H9 (cell line): ENCODE data around the gene DIP2C. TPM values are rescaled to one million over a fixed set of nuclear protein-coding genes. Genes with fewer than 3 reads are reported as not detected.
"Not testable (repeated sequence)": the region's sequence is repeated elsewhere in the genome, so short reads cannot be mapped to it uniquely, and the experiment has no call there.

Experiments
- DNase-seq: peaks from one replicate; pipeline ENCODE4 v3.0.0-alpha.2; 2017
- H2AFZ ChIP-seq: one replicate; pipeline ENCODE4 v1.6.1; 2013; ENCODE audit warnings: mild to moderate bottlenecking, low read length, control low read depth, moderate library complexity
- H2AK5ac ChIP-seq: 2 replicates; pipeline ENCODE4 v1.6.1; 2013; ENCODE audit warnings: low read length, control low read depth, mixed read lengths; ENCODE audit not compliant: insufficient read length
- H2BK120ac ChIP-seq: one replicate; pipeline ENCODE4 v1.6.1; 2013; ENCODE audit warnings: low read depth, mild to moderate bottlenecking, low read length, control low read depth, inconsistent platforms; ENCODE audit not compliant: poor library complexity, severe bottlenecking
- H2BK12ac ChIP-seq: 2 replicates; pipeline ENCODE4 v1.6.1; 2013; ENCODE audit warnings: low read length, control low read depth, mixed read lengths, low read depth; ENCODE audit not compliant: insufficient read length
- H2BK15ac ChIP-seq: 2 replicates; pipeline ENCODE4 v1.6.1; 2013; ENCODE audit warnings: low read depth, low read length, control low read depth
- H2BK20ac ChIP-seq: one replicate; pipeline ENCODE4 v1.6.1; 2013; ENCODE audit warnings: low read depth, mild to moderate bottlenecking, low read length, control low read depth, inconsistent platforms; ENCODE audit not compliant: poor library complexity, severe bottlenecking
- H2BK5ac ChIP-seq: 2 replicates; pipeline ENCODE4 v1.6.1; 2013; ENCODE audit warnings: low read length, control low read depth, mixed read lengths; ENCODE audit not compliant: insufficient read length
- H3K14ac ChIP-seq: 2 replicates; pipeline ENCODE4 v1.6.1; 2013; ENCODE audit warnings: low read length, control low read depth; ENCODE audit not compliant: insufficient read depth
- H3K18ac ChIP-seq: 2 replicates; pipeline ENCODE4 v1.6.1; 2013; ENCODE audit warnings: low read depth, mild to moderate bottlenecking, mixed read lengths, low read length, control low read depth; ENCODE audit not compliant: insufficient read length
- H3K23ac ChIP-seq: 2 replicates; pipeline ENCODE4 v1.6.1; 2013; ENCODE audit warnings: low read length, control low read depth, mixed read lengths, low read depth; ENCODE audit not compliant: insufficient read length
- H3K23me2 ChIP-seq: 2 replicates; pipeline ENCODE4 v1.6.1; 2013; ENCODE audit warnings: low read depth, mild to moderate bottlenecking, mixed read lengths, low read length, control low read depth; ENCODE audit not compliant: insufficient read length, poor library complexity, severe bottlenecking
- H3K27ac ChIP-seq: 2 replicates; pipeline ENCODE4 v1.5.1; 2013; ENCODE audit warnings: low read length, control low read depth, mixed read lengths, low read depth; ENCODE audit not compliant: insufficient read length
- H3K27me3 ChIP-seq: 2 replicates; pipeline ENCODE4 v1.6.1; 2013; ENCODE audit warnings: low read length, control low read depth, inconsistent platforms; ENCODE audit not compliant: insufficient read depth
- H3K4ac ChIP-seq: 2 replicates; pipeline ENCODE4 v1.6.1; 2013; ENCODE audit warnings: low read depth, mild to moderate bottlenecking, control low read depth, inconsistent platforms, low read length, moderate library complexity
- H3K4me1 ChIP-seq: 2 replicates; pipeline ENCODE4 v1.6.1; 2013; ENCODE audit warnings: low read length, control low read depth, inconsistent platforms; ENCODE audit not compliant: insufficient read depth
- H3K4me2 ChIP-seq: 2 replicates; pipeline ENCODE4 v1.6.1; 2013; ENCODE audit warnings: low read length, control low read depth, mixed read lengths; ENCODE audit not compliant: insufficient read length, insufficient read depth
- H3K56ac ChIP-seq: 2 replicates; pipeline ENCODE4 v1.6.1; 2013; ENCODE audit warnings: low read depth, mild to moderate bottlenecking, mixed read lengths, low read length, control low read depth; ENCODE audit not compliant: insufficient read length
- H3K79me1 ChIP-seq: 2 replicates; pipeline ENCODE4 v1.6.1; 2013; ENCODE audit warnings: low read depth, mild to moderate bottlenecking, moderate library complexity, low read length, control low read depth, inconsistent platforms; ENCODE audit not compliant: insufficient read depth, poor library complexity, severe bottlenecking
- H3K79me2 ChIP-seq: 2 replicates; pipeline ENCODE4 v1.6.1; 2013; ENCODE audit warnings: low read length, control low read depth, inconsistent platforms; ENCODE audit not compliant: insufficient read depth
- H3K9ac ChIP-seq: 2 replicates; pipeline ENCODE4 v1.6.1; 2013; ENCODE audit warnings: low read length, control low read depth, mixed read lengths; ENCODE audit not compliant: insufficient read length; ENCODE audit errors: extremely low read depth
- H3K9me3 ChIP-seq: one replicate; pipeline ENCODE4 v1.6.1; 2013; ENCODE audit warnings: low read depth, low read length, inconsistent platforms; ENCODE audit not compliant: control insufficient read depth
- H3T11ph ChIP-seq: one replicate; pipeline ENCODE4 v1.6.1; 2013; ENCODE audit warnings: mild to moderate bottlenecking, low read length, control low read depth, inconsistent platforms
- H4K20me1 ChIP-seq: one replicate; pipeline ENCODE4 v1.6.1; 2013; ENCODE audit not compliant: control insufficient read depth, insufficient read length, insufficient read depth
- H4K5ac ChIP-seq: 2 replicates; pipeline ENCODE4 v1.6.1; 2013; ENCODE audit warnings: low read depth, mild to moderate bottlenecking, mixed read lengths, low read length, control low read depth; ENCODE audit not compliant: insufficient read length
- H4K8ac ChIP-seq: replicated peaks from 2 replicates; pipeline ENCODE4 v1.6.1; 2013; ENCODE audit warnings: low read length, control low read depth, mixed read lengths, low read depth; ENCODE audit not compliant: insufficient read length
- H4K91ac ChIP-seq: 2 replicates; pipeline ENCODE4 v1.6.1; 2013; ENCODE audit warnings: low read depth, mild to moderate bottlenecking, moderate library complexity, mixed read lengths, low read length, control low read depth; ENCODE audit not compliant: insufficient read length
- H3K27ac Mint-ChIP-seq, 3 experiments: 2 replicates in 2 of 3; 3 replicates in 1 of 3; pipeline ENCODE4 v1.8.0; 2020 to 2021; ENCODE audit warnings: mixed read lengths in 3 of 3, mild to moderate bottlenecking in 1 of 3, moderate library complexity in 1 of 3
- H3K27me3 Mint-ChIP-seq: 2 replicates; pipeline ENCODE4 v1.8.0; 2021; ENCODE audit warnings: low read depth, mild to moderate bottlenecking, moderate library complexity, mixed read lengths
- H3K36me3 Mint-ChIP-seq, 3 experiments: 2 replicates in 2 of 3; 3 replicates in 1 of 3; pipeline ENCODE4 v1.8.0; 2020 to 2021; ENCODE audit warnings: low read depth in 3 of 3, mixed read lengths in 3 of 3; ENCODE audit not compliant: insufficient read depth in 1 of 3
- H3K4me1 Mint-ChIP-seq, 2 experiments: 2 replicates each; pipeline ENCODE4 v1.8.0; 2020; ENCODE audit warnings: mixed read lengths in 2 of 2
- H3K4me3 Mint-ChIP-seq, 2 experiments: 2 replicates in 1 of 2; 3 replicates in 1 of 2; pipeline ENCODE4 v1.8.0; 2020 to 2021; ENCODE audit warnings: mild to moderate bottlenecking in 2 of 2, mixed read lengths in 2 of 2, moderate library complexity in 1 of 2
- H3K9me3 Mint-ChIP-seq, 2 experiments: 2 replicates in 1 of 2; 3 replicates in 1 of 2; pipeline ENCODE4 v1.8.0; 2020; ENCODE audit warnings: mild to moderate bottlenecking in 2 of 2, mixed read lengths in 2 of 2, moderate library complexity in 1 of 2
- WGBS: extraction: QIAGEN DNeasy Blood & Tissue Kit; methylation state at CpG from one replicate; pipeline ENCODE4 v1.1.7; 2013; ENCODE audit warnings: missing lambda C conversion rate, low lambda C conversion rate, mixed read lengths; ENCODE audit not compliant: insufficient read length; ENCODE audit errors: extremely low coverage; 5-methylcytosine and 5-hydroxymethylcytosine counted together
- total RNA-seq: library from RNA; stranded (reverse); gene quantifications from 2 replicates; pipeline ENCODE4 v1.2.1, GENCODE V29; 2021
- TF ChIP-seq, protein P1 (sequence below): fragments of 200-600 bp; sonication (generic); conservative IDR thresholded peaks from 3 replicates; pipeline ENCODE4 v1.8.0; 2021; ENCODE audit warnings: antibody characterized with exemption, mild to moderate bottlenecking

Gene DIP2C
- total RNA-seq, 1 experiment from 2014 or later: 7.9 TPM

GRCh38 chr10:513393-513792 lies 176.1 kb downstream of the DIP2C start:
- Histone ChIP-seq H4K8ac (no peak overlapping the region), H2AFZ (no peak overlapping the region), H4K91ac (no peak overlapping the region), H2BK12ac (no peak overlapping the region), H3K27me3 (peaks cover 20% of the 10 kb centered on the region; the same call in 1 of the 2 replicates), H4K20me1 (no peaks in the 10 kb centered on the region), H3K27ac (no peak overlapping the region), H3K79me2 (no peaks in the 10 kb centered on the region), H2BK20ac (no peak overlapping the region), H3K14ac (no peak overlapping the region), H3K4ac (no peak overlapping the region), H3K23ac (no peak overlapping the region), H3T11ph (no peak overlapping the region), H2BK5ac (no peak overlapping the region), H3K18ac (no peak overlapping the region), H3K23me2 (no peaks in the 10 kb centered on the region), H2BK15ac (no peak overlapping the region), H3K56ac (no peak overlapping the region), H3K9ac (no peak overlapping the region), H3K9me3 (no peaks in the 10 kb centered on the region), H2AK5ac (no peak overlapping the region), H3K79me1 (no peaks in the 10 kb centered on the region), H3K4me1 (no peaks in the 10 kb centered on the region), H3K4me2 (no peak overlapping the region), H4K5ac (no peak overlapping the region), H2BK120ac (no peak overlapping the region)
- TF ChIP-seq, protein P1, sequence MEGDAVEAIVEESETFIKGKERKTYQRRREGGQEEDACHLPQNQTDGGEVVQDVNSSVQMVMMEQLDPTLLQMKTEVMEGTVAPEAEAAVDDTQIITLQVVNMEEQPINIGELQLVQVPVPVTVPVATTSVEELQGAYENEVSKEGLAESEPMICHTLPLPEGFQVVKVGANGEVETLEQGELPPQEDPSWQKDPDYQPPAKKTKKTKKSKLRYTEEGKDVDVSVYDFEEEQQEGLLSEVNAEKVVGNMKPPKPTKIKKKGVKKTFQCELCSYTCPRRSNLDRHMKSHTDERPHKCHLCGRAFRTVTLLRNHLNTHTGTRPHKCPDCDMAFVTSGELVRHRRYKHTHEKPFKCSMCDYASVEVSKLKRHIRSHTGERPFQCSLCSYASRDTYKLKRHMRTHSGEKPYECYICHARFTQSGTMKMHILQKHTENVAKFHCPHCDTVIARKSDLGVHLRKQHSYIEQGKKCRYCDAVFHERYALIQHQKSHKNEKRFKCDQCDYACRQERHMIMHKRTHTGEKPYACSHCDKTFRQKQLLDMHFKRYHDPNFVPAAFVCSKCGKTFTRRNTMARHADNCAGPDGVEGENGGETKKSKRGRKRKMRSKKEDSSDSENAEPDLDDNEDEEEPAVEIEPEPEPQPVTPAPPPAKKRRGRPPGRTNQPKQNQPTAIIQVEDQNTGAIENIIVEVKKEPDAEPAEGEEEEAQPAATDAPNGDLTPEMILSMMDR: no peak
- no peak for DNase-seq
- Mint-ChIP-seq H3K4me3 (no peak overlapping the region), H3K27me3 (peaks cover 56% of the 10 kb centered on the region), H3K9me3 (peaks cover 3 to 7% of the 10 kb centered on the region in 2 experiments; a peak in 3 of 5 replicates), H3K27ac (no peak overlapping the region), H3K4me1 (peaks cover 8 to 16% of the 10 kb centered on the region in 2 experiments; a peak in 3 of 4 replicates), H3K36me3 (peaks cover under 1 to 3% (median 3%) of the 10 kb centered on the region in 3 experiments; a peak in 3 of 7 replicates)
- no CpG with 5 or more reads among the region's 18 CpGs for WGBS

- not testable (repeated sequence) for H4K5ac ChIP-seq, H3K27ac ChIP-seq, H2BK12ac ChIP-seq, H2AK5ac ChIP-seq, H2AFZ ChIP-seq, H3K79me1 ChIP-seq, H3K4ac ChIP-seq, H3K79me2 ChIP-seq, H3K18ac ChIP-seq, H2BK15ac ChIP-seq, H3K4me3 Mint-ChIP-seq, H4K91ac ChIP-seq, H2BK20ac ChIP-seq, H2BK120ac ChIP-seq, H3K27ac Mint-ChIP-seq, H3K4me1 ChIP-seq, H3K23me2 ChIP-seq, H3K36me3 Mint-ChIP-seq, H3T11ph ChIP-seq, H3K56ac ChIP-seq, H3K4me2 ChIP-seq, DNase-seq, H3K23ac ChIP-seq, H3K14ac ChIP-seq, H4K20me1 ChIP-seq, H3K9me3 Mint-ChIP-seq, H3K9ac ChIP-seq, H4K8ac ChIP-seq, H3K9me3 ChIP-seq, H2BK5ac ChIP-seq
- H3K27me3 Mint-ChIP-seq: peaks cover 63% of the 10 kb centered on the region
- no CpG with 5 or more reads among the region's 5 CpGs for WGBS
- peaks cover 6 to 13% of the 10 kb centered on the region in 2 experiments; a peak in 3 of 4 replicates for H3K4me1 Mint-ChIP-seq
- peaks cover 26% of the 10 kb centered on the region; the same call in 1 of the 2 replicates for H3K27me3 ChIP-seq
These were observed 176.8 kb downstream of the DIP2C start for GRCh38 chr10:512661-513060.
